RWPE2 (cell line): ENCODE measurements around the gene C2orf15.

Experiments used
- ATAC-seq: fragments of 200-7000 bp; cut with Tn5 transposase; 3 replicates; pipeline ENCODE4 v1.9.1; 2021; ENCODE audit warnings: low read depth
- DNase-seq: peaks from one replicate; pipeline ENCODE4 v3.0.0-alpha.2; 2020; ENCODE audit warnings: low spot score
- H3K27ac ChIP-seq: fragments of 450-650 bp; 2 replicates; pipeline ENCODE4 v1.5.1; 2017; ENCODE audit warnings: mild to moderate bottlenecking; ENCODE audit not compliant: poor library complexity, severe bottlenecking
- H3K27me3 ChIP-seq: fragments of 250-450 bp; sonication (Bioruptor Pico); 2 replicates; pipeline ENCODE4 v1.5.1; 2021; ENCODE audit warnings: mild to moderate bottlenecking, moderate library complexity; ENCODE audit not compliant: insufficient read depth, poor library complexity, severe bottlenecking
- H3K36me3 ChIP-seq: fragments of 250-450 bp; sonication (Bioruptor Pico); 2 replicates; pipeline ENCODE4 v1.5.1; 2020; ENCODE audit warnings: low read depth, mild to moderate bottlenecking, moderate library complexity
- H3K4me1 ChIP-seq: fragments of 250-450 bp; sonication (Bioruptor Pico); 2 replicates; pipeline ENCODE4 v1.5.1; 2021; ENCODE audit warnings: mild to moderate bottlenecking, moderate library complexity; ENCODE audit not compliant: insufficient read depth, poor library complexity, severe bottlenecking
- H3K4me3 ChIP-seq: fragments of 250-450 bp; sonication (Bioruptor Pico); 2 replicates; pipeline ENCODE4 v1.5.1; 2021; ENCODE audit warnings: mild to moderate bottlenecking, moderate library complexity; ENCODE audit not compliant: severe bottlenecking
- H3K9me3 ChIP-seq: fragments of 250-450 bp; sonication (Bioruptor Pico); 2 replicates; pipeline ENCODE4 v1.5.1; 2021; ENCODE audit warnings: mild to moderate bottlenecking, moderate library complexity; ENCODE audit not compliant: severe bottlenecking
- CTCF ChIP-seq: fragments of 450-650 bp; IDR thresholded peaks from one replicate; pipeline ENCODE4 v1.5.1; 2017; ENCODE audit warnings: mild to moderate bottlenecking, moderate library complexity; ENCODE audit not compliant: poor library complexity, severe bottlenecking

Gene C2orf15

GRCh38 chr2:99159594-99159993 lies 18.1 kb downstream of the C2orf15 start:
- H3K9me3 ChIP-seq = no peaks in the 10 kb centered on the region
- no peak overlapping the region for H3K27ac ChIP-seq
- TF ChIP-seq CTCF = no peak

GRCh38 chr2:99166218-99166617 lies 24.7 kb downstream of the C2orf15 start:
- H3K36me3 ChIP-seq = peaks cover 46% of the 10 kb centered on the region

More at GRCh38 chr2:99159594-99159993, 18.1 kb downstream of the C2orf15 start:
- Histone ChIP-seq H3K4me1 (no peaks in the 10 kb centered on the region), H3K4me3 (no peak overlapping the region), H3K27me3 (no peaks in the 10 kb centered on the region), H3K36me3 (peaks cover 6% of the 10 kb centered on the region; the same call in 1 of the 2 replicates)
- ATAC-seq (no peak), DNase-seq (no peak)

GRCh38 chr2:99169534-99169933 lies 28.0 kb downstream of the C2orf15 start:
- H3K36me3 ChIP-seq = peaks cover 68% of the 10 kb centered on the region
- no peak for DNase-seq
- H3K9me3 ChIP-seq = no peaks in the 10 kb centered on the region
- H3K4me3 ChIP-seq = no peak overlapping the region
- H3K27me3 ChIP-seq = no peaks in the 10 kb centered on the region
- H3K27ac ChIP-seq = no peak overlapping the region
- ATAC-seq = no peak
- H3K4me1 ChIP-seq = no peaks in the 10 kb centered on the region
- TF ChIP-seq CTCF = no peak

More at GRCh38 chr2:99166218-99166617, 24.7 kb downstream of the C2orf15 start:
- Histone ChIP-seq H3K9me3 (no peaks in the 10 kb centered on the region), H3K4me3 (no peak overlapping the region), H3K27ac (no peak overlapping the region), H3K4me1 (no peaks in the 10 kb centered on the region), H3K27me3 (no peaks in the 10 kb centered on the region)
- no peak for DNase-seq
- ATAC-seq = no peak
- TF ChIP-seq CTCF = no peak

GRCh38 chr2:99171377-99172140 lies 30.1 kb downstream of the C2orf15 start:
- DNase-seq (no peak), ATAC-seq (no peak)
- H3K4me3 ChIP-seq = no peak overlapping the region
- peaks cover 59% of the 10 kb centered on the region for H3K36me3 ChIP-seq
- no peaks in the 10 kb centered on the region for H3K27me3 ChIP-seq
- no peak for TF ChIP-seq CTCF
- no peaks in the 10 kb centered on the region for H3K9me3 ChIP-seq
- no peak overlapping the region for H3K27ac ChIP-seq
- no peaks in the 10 kb centered on the region for H3K4me1 ChIP-seq
